Activated CD4-positive, CD25-positive, alpha-beta regulatory T cell treated with anti-CD3 and anti-CD28 coated beads, Interleukin-2, amount 50 U/mL, for 72 hours (primary cell): ENCODE results near the gene DNAH2.
"Not testable (repeated sequence)": the region's sequence is repeated elsewhere in the genome, so short reads cannot be mapped to it uniquely, and the experiment has no call there.

Experiments used
- DNase-seq: peaks from one replicate; pipeline ENCODE4 v3.0.0; 2021

Gene DNAH2

GRCh38 chr17:7853691-7854038, 136.1 kb downstream of the DNAH2 start:
- DNase-seq, result no peak

- no peak for DNase-seq
Observed at GRCh38 chr17:7854078-7854777, 136.7 kb downstream of the DNAH2 start.

GRCh38 chr17:7854851-7855659, 137.5 kb downstream of the DNAH2 start, which contains the start of gene TMEM88:
Gene TMEM88, plus strand, starts transcription at chr17:7855066. Its CDS starts 9 bp downstream, at chr17:7855075.
- no peak for DNase-seq

- DNase-seq, result no peak
Observed at GRCh38 chr17:7855660-7856010, 138.1 kb downstream of the DNAH2 start.

GRCh38 chr17:7856011-7856810, 138.7 kb downstream of the DNAH2 start:
- no peak for DNase-seq

GRCh38 chr17:7856811-7857712, 139.5 kb downstream of the DNAH2 start, which contains the start of gene NAA38:
Gene NAA38, minus strand, starts transcription at chr17:7857559. Its CDS starts 96 bp downstream, at chr17:7857463.
- peak; percentile 89 for DNase-seq

GRCh38 chr17:7857713-7858521, 140.4 kb downstream of the DNAH2 start, which contains the start of gene CYB5D1:
Gene CYB5D1, plus strand, starts transcription at chr17:7858003. Its CDS starts 132 bp downstream, at chr17:7858135.
- peak; percentile 82 for DNase-seq

GRCh38 chr17:7858522-7858810, 140.9 kb downstream of the DNAH2 start:
- no peak for DNase-seq

GRCh38 chr17:7859028-7859427, 141.5 kb downstream of the DNAH2 start:
- DNase-seq, result no peak

- DNase-seq, result no peak
Observed at GRCh38 chr17:7862692-7863437, 145.3 kb downstream of the DNAH2 start.

- DNase-seq, result not testable (repeated sequence)
Observed at GRCh38 chr17:7864384-7864783, 146.8 kb downstream of the DNAH2 start.

- DNase-seq, result no peak
Observed at GRCh38 chr17:7864995-7865650, 147.6 kb downstream of the DNAH2 start.

- no peak for DNase-seq
Observed at GRCh38 chr17:7867881-7868329, 150.4 kb downstream of the DNAH2 start.

- no peak for DNase-seq
Observed at GRCh38 chr17:7873051-7873450, 155.5 kb downstream of the DNAH2 start.

- DNase-seq, result no peak
Observed at GRCh38 chr17:7875804-7876370, 158.3 kb downstream of the DNAH2 start.

- DNase-seq, result no peak
Observed at GRCh38 chr17:7878234-7878633, 160.7 kb downstream of the DNAH2 start.

- no peak for DNase-seq
Observed at GRCh38 chr17:7880076-7880868, 162.7 kb downstream of the DNAH2 start.

GRCh38 chr17:7881276-7882054, 163.9 kb downstream of the DNAH2 start:
- no peak for DNase-seq
